NCI-H1436 (cell line): ENCODE data around the gene ZNF280A.
"Not testable (repeated sequence)": the region's sequence is repeated elsewhere in the genome, so short reads cannot be mapped to it uniquely, and the experiment has no call there.

Source experiments
- DNase-seq: peaks from one replicate; lab custom pipeline; 2025; lab: John Stamatoyannopoulos, UW

The ZNF280A gene

GRCh38 chr22:22545084-22545483 is 25.0 kb upstream of the ZNF280A start:
- no peak for DNase-seq

- DNase-seq: no peak
Observed at GRCh38 chr22:22538226-22538989, 18.3 kb upstream of the ZNF280A start.

DNA sequence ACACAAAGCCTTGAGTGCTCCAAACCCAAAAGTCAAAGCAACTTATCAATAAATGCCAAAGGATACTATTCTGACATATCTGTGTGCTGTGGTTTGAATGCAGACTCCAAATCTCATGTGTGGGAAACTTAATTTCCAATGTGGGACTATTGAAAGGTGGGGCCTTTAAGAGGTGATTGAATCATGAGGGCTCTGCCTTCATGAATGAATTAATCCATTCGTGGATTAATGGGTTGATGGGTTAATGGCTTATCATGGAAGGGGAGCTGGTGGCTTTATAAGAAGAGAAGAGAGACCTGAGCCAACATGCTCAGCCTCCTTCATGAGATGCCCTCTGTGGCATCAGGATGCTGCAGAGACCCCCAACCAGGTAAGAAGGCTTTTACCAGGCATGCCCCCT is 16.8 kb upstream of the ZNF280A start:
- DNase-seq: no peak

GRCh38 chr22:22536515-22536914 is 16.4 kb upstream of the ZNF280A start:
- no peak for DNase-seq

- no peak for DNase-seq
Observed at GRCh38 chr22:22535662-22536061, 15.6 kb upstream of the ZNF280A start.

- no peak for DNase-seq
Observed at GRCh38 chr22:22534604-22535415, 14.7 kb upstream of the ZNF280A start.

GRCh38 chr22:22533863-22534262 is 13.8 kb upstream of the ZNF280A start:
- no peak for DNase-seq

DNA sequence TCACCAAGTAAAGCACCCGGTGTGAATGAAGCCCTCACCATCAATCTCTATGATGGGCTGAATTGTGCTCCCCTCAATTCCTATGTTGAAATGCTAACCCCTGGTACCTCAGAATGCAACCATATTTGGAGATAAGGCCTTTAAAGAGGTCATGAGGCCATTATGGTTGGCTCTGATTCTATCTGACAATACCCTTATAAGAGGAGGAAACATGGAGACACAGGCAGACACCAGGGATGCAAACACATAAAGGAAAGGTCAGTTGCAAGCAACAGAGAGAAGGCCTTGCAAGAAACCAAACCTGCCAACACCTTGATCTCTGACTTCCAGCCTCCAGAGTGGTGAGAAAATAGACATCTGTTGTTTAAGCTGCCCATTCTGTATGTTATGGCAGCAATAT is 13.3 kb upstream of the ZNF280A start:
- no peak for DNase-seq

GRCh38 chr22:22532547-22533071 is 12.5 kb upstream of the ZNF280A start:
- DNase-seq: not testable (repeated sequence)

- DNase-seq: no peak
Observed at GRCh38 chr22:22531770-22532546, 11.9 kb upstream of the ZNF280A start.

GRCh38 chr22:22528780-22529179 is 8.7 kb upstream of the ZNF280A start:
- no peak for DNase-seq

DNA sequence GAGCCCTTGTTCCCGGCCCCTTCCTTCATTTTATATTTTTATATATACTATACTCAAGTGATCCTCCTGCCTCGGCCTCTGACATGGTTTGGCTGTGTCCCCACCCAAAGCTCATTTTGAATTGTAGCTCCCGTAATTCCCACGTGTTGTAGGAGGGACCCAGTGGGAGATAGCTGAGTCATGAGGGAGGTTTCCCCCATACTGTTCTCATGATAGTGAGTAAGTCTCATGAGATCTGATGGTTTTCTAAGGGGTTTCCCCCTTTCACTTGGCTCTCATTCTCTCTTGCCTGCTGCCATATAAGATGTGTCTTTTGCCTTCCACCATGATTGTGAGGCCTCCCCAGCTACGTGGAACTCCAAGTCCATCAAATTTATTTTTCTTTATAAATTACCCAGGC is 7.2 kb upstream of the ZNF280A start:
- no peak for DNase-seq

DNA sequence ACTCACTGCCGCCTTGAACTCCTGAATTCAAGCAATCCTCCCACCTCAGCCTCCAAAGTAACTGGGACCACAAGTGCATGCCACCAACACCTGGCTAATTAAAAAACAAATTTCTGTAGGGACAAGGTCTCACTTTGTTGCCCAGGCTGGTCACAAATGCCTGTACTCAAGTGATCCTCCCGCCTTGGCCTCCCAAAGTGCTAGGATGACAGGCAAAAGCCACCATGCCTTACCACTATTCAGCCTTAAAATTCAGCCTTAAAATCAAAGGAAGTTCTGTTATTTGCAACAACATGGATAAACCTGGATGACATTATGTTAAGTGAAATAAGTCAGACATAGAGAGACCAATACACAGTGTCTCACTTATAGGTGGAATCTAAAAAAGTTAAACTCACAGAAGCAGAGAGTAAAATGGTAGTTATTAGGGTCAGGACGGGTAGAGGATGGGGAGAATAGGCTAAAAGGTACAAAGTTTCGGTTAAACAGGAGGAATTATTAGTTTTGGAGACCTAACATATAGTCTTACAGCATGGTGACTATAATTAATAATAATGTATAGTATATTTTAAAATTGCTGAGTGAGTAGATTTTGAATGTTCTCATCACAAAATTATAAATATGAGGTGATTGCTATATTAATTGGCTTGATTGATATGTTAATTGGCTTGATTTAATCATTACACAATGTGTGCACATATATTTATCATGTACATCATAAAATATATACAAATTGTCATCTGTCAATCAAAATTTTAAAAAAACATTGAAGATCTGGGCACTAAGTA is 6.2 kb upstream of the ZNF280A start:
- DNase-seq: no peak

DNA sequence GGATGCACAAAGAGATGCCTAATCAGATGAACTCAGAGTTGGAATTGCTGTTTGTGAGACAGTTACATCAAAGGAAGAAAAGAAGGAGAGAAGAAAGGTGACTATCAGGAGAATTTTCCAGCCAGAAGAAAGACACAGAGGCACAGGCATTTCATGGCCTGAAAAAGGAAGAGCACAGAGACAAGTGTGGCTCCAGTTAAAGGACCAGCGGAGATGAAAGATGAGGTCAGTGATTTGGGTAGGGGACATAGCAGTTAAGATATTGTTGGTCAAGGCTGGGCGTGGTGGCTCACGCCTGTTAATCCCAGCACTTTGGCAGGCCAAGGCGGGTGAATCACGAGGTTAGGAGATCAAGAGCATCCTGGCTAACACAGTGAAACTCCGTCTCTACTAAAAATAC is 3.4 kb upstream of the ZNF280A start:
- no peak for DNase-seq

GRCh38 chr22:22521631-22522030 is 1.6 kb upstream of the ZNF280A start:
- no peak for DNase-seq

DNA sequence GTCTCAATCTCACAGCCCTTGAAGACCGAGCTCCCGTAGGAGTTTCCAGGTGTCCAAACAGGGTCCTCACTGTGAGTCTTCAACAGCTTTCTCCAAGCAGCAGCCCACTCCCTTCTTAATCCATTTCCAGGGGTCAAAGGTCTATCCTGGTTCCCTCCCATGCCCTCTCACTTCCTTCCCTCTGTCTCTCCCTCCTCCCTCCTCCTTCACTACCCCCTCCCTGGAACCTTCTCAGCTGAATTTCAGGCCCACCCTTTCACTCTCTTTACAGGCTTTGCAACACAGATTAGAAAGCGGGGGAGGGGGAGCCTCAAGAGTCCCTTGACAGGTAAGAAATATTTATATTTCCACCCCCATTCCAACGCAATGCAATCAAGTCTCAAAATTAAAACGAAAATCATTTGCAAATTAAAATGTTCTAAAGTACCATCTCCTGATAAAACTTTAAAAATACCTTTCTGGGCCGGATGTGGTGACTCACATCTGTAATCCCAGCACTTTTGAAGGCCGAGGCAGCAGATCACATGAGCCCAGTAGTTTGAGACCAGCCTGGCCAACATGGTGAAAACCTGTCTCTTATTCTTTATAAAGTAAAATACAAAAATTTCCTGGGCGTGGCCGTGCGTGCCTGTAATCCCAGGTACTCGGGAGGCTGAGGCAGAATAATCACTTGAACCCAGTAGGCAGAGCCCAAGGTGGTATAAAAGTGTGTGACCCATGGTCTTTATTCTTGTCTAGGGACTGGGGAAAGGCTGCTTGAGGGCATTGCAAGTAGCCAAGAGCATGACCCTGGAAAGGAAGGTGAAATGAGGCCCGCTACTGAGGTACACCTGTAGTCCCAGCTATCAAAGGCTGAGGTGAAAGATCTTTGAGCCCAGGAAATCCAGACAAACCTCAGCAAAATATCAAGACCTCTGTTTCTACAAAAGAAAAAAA is 865 bp upstream of the ZNF280A start:
- DNase-seq: no peak

DNA sequence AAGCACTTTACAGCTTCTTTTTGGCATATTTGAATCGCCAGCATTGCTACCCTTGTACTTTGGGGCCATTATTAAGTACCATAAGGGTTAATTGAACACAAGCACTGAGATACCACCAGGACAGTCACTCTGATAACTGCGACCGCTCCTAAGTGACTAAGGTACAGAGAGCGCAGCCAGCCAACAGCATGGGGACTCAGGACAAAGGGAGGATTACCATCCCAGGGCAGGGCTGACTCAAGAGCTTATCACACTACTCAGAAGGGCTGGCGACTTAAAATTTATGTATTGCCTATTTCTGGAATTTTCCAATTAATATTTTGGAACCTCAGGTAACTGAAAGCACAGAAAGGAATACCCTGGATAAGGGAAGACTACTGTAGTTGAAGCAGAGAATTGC is 479 bp downstream of the ZNF280A start:
- no peak for DNase-seq

DNA sequence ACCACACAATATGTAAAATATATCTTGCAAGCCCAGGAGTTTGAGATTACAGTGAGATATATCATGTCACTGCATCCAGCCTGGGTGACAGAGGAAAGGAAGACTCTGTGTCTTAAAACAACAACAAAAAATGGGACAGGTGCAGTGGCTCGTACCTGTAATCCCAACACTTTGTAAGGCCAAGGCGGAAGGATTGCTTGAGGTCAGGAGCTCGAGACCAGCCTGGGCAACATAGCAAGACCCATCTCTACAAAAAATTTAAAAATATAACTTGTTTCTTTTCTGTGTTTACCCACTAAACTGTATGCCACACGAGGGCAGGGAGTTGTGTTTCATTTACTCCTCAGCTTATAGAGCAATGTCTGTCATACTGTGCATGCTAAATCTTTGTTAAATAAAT is 3.1 kb downstream of the ZNF280A start:
- DNase-seq: no peak

GRCh38 chr22:22515890-22516289 is 4.2 kb downstream of the ZNF280A start:
- no peak for DNase-seq

GRCh38 chr22:22514431-22514830 is 5.6 kb downstream of the ZNF280A start:
- DNase-seq: not testable (repeated sequence)
